ENCODE data around the gene CEMIP2.

Gene CEMIP2

GRCh38 chr9:71746758-71747125 lies 21.6 kb downstream of the CEMIP2 start:
- DNase-seq, result no peak

- DNase-seq, result no peak
Measured at GRCh38 chr9:71746023-71746757, 22.1 kb downstream of the CEMIP2 start.

GRCh38 chr9:71744754-71745521 lies 23.4 kb downstream of the CEMIP2 start:
- no peak for DNase-seq

GRCh38 chr9:71743882-71744281 lies 24.4 kb downstream of the CEMIP2 start:
- no peak for DNase-seq

- no peak for DNase-seq
Measured at GRCh38 chr9:71743217-71743705, 25.1 kb downstream of the CEMIP2 start.

GRCh38 chr9:71742703-71743102 lies 25.6 kb downstream of the CEMIP2 start:
- DNase-seq, result no peak

- no peak for DNase-seq
Measured at GRCh38 chr9:71741926-71742648, 26.2 kb downstream of the CEMIP2 start.

GRCh38 chr9:71740199-71740598 lies 28.1 kb downstream of the CEMIP2 start:
- DNase-seq, result no peak

- DNase-seq, result no peak
Measured at GRCh38 chr9:71737455-71737854, 30.9 kb downstream of the CEMIP2 start.

- no peak for DNase-seq
Measured at GRCh38 chr9:71736236-71736635, 32.1 kb downstream of the CEMIP2 start.

GRCh38 chr9:71734950-71735349 lies 33.4 kb downstream of the CEMIP2 start:
- no peak for DNase-seq

- no peak for DNase-seq
Measured at GRCh38 chr9:71733176-71733575, 35.1 kb downstream of the CEMIP2 start.

- DNase-seq, result no peak
Measured at GRCh38 chr9:71729816-71730526, 38.3 kb downstream of the CEMIP2 start.

- DNase-seq, result no peak
Measured at GRCh38 chr9:71726723-71727122, 41.6 kb downstream of the CEMIP2 start.

- DNase-seq, result no peak
Measured at GRCh38 chr9:71725590-71726338, 42.5 kb downstream of the CEMIP2 start.

- no peak for DNase-seq
Measured at GRCh38 chr9:71721855-71722254, 46.5 kb downstream of the CEMIP2 start.

GRCh38 chr9:71719562-71719961 lies 48.8 kb downstream of the CEMIP2 start:
- no peak for DNase-seq

- DNase-seq, result no peak
Measured at GRCh38 chr9:71719088-71719487, 49.2 kb downstream of the CEMIP2 start.

GRCh38 chr9:71716138-71716909 lies 52.0 kb downstream of the CEMIP2 start:
- DNase-seq, result no peak

- DNase-seq, result no peak
Measured at GRCh38 chr9:71710856-71711255, 57.5 kb downstream of the CEMIP2 start.

- no peak for DNase-seq
Measured at GRCh38 chr9:71710201-71710600, 58.1 kb downstream of the CEMIP2 start.

Data from GOT3 (cell line).